ENCODE measurements around the gene SLC25A39. TPM values are rescaled to one million over a fixed set of nuclear protein-coding genes. Genes with fewer than 3 reads are reported as not detected.

SLC25A39 gene
- total RNA-seq, 1 donor from 2014 or later = 60.0 TPM

DNA sequence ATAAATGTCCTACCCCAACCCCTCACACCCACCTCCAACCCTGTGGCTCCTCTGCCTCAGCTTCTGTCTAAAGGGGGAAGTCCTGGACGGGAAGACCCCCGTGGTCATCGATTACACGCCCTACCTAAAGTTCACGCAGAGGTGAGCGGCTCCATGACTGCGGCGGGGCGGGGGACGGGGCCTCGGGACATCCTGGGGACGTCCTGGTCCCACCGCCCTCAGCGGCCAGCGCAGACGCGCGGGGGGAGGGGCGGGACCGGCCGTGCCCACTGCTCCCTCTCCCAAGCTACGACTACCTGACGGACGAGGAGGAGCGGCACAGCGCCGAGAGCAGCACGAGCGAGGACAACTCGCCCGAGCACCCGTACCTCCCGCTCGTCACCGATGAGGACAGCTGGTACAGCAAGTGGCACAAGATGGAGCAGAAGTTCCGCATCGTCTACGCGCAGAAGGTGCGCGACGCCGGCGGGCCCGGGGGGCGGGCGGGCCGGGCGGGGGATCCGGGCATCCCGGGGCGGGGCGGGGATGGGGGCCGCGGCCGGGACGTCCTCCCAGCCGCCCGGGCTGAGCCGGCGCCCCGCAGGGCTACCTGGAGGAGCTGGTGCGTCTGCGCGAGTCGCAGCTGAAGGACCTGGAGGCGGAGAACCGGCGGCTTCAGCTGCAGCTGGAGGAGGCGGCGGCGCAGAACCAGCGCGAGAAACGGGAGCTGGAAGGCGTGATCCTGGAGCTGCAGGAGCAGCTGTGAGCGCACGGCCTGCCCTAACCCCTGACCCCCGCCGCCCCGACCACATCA is 9.6 kb downstream of the SLC25A39 start:
- no peak for DNase-seq (ENCODE audit: low spot score)

DNA sequence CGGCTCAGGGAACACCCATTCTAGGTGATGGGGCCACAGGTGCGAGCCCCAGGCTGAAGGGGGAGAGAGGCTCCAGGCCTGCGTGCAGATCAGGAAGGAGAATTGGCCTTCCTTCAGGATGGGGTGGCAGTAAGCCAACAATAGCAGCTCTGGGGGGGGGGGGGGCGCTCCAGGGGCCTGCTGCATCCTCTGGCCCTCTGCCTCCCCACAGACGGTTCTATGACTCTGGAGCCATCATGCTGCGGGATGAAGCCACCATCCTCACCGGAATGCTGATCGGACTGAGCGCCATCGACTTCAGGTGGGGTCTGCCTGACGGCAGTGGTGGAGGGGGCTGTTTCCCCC is 10.1 kb downstream of the SLC25A39 start:
- DNase-seq (ENCODE audit: low spot score) = no peak

DNA sequence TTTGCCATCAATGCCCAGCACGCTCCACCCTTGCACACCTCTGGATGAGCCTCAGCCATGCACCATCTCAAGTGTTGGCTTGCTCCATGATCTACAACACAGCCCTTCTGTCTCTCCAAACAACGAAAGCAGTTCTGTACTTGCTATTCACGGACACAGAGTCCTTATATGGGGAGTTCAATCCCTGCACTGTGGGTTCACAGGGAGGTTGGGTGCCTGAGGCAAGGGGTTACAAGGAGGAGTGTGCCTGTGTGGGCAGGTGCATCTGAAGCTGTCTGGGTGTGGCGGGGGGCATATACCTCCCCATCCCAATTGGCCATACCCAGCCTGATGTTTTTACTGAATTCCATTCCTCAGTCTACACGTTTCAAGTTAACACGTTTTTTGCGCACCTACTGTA is 10.6 kb downstream of the SLC25A39 start:
- no peak for DNase-seq (ENCODE audit: low spot score)

DNA sequence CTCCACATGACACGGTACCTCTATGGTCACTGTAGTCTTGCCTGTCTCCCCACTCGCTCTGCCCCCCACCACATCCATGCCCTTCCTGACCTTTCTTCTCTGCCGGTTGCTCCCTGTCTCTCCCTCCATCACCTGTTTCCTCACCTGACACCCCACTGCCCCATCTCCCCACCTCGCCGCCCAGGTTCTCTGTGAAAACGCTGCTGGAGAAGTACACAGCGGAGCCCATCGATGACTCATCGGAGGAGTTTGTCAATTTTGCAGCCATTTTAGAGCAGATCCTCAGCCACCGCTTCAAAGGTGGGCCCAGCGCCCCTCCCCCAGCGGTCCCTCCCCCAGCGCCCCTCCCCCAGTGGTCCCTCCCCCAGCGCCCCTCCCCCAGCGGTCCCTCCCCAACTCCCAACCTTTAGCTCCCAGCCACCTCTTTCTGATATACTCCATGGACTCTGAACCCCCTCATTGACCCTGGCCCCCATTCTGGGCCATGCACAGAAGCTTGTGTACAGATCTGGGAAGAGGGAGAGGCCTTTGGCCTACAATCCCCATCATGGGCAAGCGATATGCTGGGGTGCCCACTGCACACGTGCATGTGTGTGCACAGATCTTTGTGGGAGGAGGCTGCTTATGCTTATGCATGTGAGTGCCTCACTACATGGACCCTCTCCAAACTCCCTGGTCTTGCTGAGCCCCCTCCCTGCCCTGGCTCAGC is 12.1 kb downstream of the SLC25A39 start:
- no peak for DNase-seq (ENCODE audit: low spot score)

DNA sequence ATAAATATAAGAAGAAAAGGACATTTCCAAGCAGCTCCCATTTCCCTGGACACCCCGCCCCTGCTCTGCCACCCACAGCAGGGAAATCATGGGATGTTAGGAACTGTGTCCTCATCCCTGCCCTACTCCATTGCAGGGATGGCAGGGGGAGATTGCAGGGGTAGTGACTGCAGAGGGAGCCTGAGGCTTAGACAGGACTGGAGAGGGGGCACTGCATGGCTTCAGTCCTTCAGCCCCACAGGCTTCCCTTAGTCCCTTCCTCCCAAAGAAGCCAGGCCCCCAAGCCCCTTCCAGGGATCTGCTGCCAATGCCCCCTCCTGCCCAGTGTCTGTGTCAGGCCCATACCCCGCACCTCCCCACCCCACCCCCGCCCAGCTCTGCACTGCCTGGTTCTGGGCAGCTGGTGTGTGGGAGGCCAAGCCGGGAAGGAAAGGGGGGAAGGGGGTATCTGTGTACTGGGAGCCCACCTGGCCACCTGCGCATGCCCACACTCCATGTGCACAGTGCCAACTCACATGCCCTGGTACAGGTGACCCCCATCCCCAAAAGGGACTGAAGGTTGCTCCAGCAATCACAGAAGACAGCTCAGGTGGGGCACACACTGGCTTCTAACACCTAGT is 13.0 kb downstream of the SLC25A39 start:
- DNase-seq (ENCODE audit: low spot score) = no peak

DNA sequence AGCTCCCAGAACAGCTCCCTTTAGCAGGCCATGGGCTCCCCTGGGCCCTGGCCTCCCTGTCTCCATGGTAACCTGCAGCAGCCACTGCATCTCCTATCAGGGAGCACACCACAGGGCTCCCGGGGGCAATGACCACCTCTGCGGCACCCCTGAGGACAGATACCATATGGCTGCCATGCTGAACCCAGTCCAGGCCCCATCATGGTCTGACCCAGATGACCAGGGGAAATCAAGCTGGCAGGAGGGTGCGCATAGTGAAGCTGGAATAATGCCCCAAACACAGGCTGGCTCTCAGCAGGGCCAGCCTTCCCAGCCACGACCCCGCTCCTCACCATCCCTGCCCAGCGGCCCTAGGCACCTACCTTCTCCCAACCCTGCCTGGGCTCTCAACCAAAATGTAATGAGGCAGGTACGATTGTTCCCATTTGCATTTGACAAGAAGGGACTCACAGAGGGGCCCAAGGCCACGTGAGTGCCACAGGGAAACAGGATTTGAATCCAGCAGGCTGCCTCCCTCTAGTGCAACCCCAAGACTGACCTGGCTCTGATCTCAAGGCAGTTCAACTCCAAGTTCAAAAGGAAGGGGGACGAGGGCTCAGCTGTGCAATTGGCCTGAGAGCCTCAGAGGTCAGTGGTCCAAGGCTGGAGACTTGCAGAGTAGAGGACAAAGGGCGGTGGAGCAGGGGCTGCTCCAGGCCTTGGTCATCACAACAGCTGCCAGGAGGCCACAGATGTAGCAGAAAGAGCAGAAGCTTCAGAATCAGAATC is 13.8 kb downstream of the SLC25A39 start:
- DNase-seq (ENCODE audit: low spot score) = no peak

DNA sequence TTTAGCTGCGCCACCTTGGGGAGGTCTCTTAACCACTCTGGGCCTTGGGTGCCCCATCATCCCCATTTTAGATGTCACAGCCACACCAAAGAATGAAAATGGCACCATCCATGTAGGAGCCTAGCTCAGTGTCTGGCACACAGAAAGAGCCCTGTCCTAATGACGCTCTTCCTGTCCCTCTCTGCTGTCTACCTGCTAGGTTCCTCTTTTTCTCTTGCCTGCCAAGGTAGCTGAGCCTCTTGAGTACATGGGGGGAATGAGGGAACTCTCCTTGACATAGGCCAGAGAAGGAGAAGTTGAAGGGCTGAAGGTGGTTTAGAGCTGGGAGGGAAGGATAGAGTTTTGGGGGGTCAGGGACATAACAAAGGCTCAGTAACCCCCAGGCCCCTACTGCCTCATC is 14.4 kb downstream of the SLC25A39 start:
- DNase-seq (ENCODE audit: low spot score) = no peak

DNA sequence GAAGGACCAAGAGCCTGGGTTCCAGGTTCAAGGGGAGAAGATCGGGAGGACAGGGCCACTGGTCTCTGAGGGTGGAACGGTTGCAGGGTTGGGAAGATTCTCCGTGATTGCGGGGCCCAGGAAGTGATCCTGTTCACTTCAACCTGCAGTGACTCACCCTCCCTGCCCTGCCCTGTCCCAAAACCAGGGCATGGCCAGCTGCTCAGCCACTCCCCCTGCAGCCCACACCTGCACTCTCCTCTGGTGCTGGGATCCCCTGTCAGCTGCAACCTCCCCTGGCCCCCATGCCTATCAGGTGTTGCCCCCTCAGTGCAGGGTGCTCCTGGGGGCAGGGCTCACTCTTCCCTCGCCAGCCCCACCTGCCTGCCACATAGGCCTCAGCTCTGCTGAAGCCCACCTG is 15.2 kb downstream of the SLC25A39 start:
- DNase-seq (ENCODE audit: low spot score) = no peak

DNA sequence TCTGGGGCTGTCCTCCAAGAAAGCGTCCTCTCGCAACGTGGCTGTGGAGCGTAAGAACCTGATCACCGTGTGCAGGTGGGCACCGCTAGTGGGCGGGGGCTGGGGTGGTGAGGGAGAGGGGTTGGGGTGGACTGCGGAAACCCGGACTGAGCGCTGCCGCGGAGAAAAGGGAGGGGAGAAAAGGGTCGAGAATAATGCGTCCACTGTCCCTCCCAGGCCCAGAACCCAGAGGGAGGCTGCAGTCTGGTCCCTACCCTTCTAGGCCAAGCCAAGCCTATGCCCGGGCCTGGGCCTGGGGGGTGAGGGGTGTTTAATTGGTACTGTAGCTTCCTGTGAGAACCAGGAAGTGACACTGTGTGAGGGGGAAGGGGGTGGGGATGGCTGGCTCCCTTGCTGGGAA is 15.8 kb downstream of the SLC25A39 start:
- no peak for DNase-seq (ENCODE audit: low spot score)

DNA sequence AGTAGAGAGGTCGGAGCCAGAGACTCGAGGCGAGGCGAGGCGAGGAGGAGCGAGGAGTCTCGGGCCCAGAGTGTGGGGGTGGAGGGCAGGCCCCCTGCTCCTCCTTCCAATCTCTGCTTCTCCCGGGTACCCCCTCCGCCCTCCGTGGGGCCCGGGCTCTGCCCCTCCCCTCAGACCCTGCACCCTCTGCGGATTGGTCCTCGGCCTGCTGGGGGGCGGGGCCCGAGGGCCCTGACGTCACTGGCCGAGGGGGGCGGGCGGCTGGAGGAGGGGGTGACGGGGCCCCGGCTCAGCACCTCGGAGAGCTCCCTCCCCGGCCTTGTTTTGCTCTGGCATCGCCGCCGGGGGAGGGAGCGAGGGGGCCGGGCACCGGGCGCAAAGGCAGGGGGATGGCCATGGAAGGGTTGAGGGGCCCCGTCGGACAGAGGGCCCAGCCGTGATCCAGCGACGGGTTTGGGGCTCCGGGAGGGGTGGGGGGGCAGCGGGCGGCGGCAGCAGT is 16.3 kb downstream of the SLC25A39 start, which contains the start of gene RUNDC3A:
Gene RUNDC3A (plus strand): TSS at position 282 of the 499 bp plus-strand sequence. CDS start 232 bp downstream, outside the sequence.
- DNase-seq (ENCODE audit: low spot score) = peak; percentile 93

DNA sequence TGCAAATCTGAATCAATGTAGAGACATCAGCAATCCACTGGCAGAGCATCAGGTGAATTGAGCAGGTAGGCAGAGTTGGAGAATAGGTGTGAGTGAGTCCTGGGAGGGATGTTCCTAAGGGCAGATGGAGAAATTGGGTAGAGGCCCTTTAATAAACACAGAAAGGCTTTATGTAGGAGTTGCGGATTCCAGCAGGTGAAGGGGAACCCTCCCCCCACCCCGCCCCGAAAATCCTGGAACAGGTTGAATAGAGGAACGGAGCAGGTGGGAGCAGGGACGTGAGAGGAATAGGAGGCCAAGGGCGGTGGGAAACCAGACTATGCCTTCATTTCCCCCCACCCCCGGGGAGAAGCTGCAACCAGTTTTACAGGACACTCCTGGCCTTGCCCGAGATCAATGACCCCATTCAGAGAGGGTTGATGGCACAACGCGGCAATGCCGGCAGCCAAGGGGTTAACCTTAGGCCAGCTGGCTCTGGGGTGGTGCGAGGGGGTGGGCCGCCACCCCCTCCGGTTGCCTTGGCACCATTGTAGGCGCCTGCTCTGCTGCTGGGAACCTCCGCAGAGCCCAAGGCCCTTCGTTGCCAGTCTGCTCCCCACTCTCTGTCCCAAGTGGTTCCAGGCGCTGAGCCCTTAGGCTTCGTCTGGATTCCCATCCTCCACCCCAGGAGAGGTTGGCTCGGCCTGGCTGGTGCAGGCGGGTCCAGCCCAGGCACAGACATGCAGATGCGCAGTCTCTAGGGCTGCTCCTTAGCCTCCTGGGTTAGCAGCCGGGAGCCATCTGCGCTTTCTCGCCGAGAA is 17.0 kb downstream of the SLC25A39 start:
- DNase-seq (ENCODE audit: low spot score) = no peak

DNA sequence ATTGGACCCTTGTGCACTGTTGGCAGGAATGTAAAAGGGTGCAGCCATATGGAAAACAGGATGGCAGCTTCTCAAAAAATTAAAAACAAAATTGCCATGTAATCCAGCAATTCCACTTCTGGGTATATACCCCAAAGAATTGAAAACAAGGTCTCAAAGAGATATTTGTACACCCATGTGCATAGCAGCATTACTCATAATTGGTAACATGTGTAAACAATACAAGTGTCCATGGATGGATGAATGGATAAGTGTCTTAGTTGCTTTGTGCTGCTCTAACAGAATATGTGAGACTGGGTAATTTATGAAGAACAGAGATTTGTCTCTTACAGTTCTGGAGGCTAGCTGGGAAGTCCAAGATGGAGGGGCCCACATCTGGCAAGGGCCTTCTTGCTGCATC is 20.0 kb downstream of the SLC25A39 start:
- no peak for DNase-seq (ENCODE audit: low spot score)

DNA sequence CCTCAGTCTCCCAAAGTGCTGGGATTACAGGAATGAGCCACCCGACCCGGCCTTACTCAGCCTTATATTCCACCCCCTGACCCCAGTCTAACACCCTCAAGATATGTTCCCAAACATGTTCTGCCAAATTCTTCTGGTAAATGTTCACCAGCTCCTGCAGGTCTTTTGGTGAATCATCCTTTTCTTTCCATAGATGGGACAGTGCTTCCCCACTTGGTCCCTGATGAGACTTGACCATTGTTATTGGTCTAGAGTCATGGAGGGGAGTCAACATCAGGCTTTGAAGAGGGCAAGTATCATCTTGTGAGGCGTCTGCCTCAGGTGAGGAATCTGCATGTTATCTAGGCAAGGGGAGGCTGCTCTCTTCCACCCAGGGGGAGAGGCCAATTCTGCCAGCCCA is 26.6 kb downstream of the SLC25A39 start:
- no peak for DNase-seq (ENCODE audit: low spot score)

DNA sequence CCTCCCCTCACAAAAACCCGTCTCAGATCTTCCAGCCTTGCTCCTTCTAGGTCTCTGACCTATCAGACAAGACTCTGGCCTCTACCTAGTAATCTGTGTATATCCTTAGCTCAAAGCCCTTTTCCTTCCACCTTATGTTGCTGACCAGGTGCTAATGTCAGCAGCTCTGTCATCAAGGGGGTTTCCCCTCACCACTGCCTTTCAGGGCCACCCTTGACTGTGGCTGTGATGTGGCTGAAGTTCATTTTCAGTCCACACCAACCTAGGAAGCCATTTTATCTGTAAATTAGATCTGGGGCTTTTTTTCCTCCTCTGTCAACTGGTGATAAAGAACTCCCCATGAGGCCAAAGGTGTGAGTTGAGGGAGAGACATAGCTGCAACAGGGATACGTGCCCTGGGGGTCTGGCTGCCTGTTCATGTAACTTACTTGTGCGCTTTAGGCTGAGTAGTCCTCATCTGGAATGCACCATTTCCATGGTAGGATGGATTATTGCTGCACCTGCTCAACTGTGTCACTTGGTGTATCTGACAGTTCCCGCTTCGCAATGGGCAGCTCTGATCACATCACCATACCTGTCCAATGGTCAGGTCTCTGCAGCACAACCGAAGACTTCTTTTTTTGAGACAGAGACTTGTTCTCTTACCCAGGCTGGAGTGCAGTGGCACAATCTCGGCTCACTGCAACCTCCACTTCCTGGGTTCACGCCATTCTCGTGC is 31.0 kb downstream of the SLC25A39 start:
- no peak for DNase-seq (ENCODE audit: low spot score)

DNA sequence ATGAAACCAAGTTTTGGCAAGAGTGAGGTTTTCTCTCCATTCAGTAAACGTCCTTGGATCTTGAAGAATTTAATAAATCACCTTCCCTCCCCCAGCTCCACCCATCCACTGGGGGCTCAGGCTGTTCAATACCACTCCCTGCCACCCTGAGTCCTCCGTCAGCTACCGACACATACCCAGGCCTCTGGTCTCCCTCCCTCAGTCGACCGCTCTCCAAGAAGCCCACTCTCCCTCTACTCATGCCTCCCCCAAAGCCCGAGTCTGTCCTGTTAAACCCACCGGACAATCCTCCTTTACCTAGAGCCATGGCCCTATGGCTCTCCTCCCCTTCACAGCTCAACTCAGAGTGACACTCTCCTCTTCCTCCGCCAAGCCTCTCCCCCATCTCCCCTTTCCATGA is 37.0 kb downstream of the SLC25A39 start:
- DNase-seq (ENCODE audit: low spot score) = no peak

DNA sequence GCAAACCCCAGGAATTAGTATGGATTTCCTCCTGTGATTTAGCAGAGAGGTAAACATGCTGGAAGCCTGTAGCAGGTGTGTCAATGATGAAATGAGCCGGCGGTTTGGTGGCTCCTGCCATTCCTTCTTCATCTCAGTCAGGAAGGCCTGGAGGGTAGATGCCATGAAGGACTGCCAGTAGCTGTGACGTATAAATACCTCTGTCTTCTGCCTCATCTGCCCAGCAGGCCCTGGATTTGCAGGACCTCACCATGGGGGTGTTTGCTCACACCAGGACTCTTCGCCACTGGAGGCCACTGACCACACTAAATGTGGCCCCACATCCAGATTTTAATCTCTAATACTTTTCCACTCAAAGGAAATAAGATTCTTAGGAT is 40.6 kb downstream of the SLC25A39 start:
- DNase-seq (ENCODE audit: low spot score) = no peak

DNA sequence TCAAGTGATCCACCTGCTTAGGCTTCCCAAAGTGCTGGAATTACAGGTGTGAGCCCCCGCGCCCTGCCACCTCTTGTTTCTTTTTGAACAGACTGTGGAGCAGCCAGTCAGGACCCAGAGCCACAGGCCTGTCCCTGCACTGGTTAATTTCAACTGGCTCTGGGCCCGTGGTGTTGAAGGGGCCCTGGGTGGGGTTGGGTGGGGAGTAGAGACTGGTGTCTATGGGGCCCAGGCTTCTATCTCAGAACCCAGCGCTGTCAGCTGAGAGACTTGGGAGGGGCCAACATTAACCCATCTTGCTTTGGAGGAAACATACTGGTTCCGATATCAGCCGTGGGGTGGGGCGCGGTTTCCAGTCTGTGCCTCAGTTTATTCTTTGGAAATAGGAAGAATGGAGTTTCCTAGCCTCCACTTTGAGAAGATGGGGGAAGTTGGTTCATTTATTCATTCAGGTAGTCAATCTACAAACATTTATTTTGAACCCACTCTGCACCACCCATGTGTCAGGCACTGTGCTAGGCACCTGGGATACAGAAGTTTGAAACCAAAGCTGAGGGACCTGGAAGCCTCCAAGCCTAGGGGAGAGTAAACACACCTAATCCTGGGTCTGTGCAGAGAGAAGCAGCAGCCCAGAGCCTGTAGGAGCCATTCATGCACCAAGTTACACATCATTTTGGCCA is 41.1 kb downstream of the SLC25A39 start:
- DNase-seq (ENCODE audit: low spot score) = no peak

DNA sequence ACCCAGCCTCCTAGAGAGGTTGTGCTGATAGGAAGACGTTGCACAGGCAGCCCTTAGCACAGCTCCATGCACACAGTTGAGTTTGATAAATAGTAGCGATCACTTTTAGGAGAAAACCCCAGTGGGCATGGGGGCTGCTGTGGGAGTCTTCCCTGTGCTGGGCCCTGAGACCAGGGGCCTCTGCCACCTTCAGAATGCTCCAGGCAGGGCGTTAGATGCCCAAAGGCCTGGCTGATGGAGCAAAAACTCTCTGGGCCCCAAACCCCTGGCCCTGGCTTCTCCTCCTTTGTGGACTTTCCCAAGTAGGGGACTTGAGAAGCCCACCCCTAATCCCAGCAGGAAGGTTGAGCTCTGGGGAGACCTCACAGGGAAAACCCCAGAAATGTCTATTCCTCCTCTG is 42.4 kb downstream of the SLC25A39 start:
- DNase-seq (ENCODE audit: low spot score) = no peak

DNA sequence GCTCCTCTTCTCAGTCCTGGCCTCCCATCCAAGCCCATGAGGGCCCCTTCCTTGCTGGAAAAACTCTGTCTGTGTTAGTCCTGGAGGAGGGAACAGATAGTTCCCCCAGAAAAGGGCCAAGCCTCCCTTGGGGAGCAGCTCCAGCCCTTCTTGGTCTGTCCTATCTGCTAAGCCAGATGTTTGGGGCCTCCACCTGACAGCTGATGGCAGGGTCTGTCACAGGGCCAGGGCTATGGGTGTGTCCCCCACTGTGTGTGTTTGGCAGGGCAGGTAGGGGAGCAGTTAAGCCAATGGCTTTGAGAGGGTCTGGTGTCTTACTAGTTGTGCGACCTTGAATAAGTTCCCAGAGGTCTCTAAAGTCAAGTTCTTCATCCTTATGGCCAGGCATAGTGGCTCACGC is 43.1 kb downstream of the SLC25A39 start:
- no peak for DNase-seq (ENCODE audit: low spot score)
